Measurements from ENCODE around the gene SPRR2D. TPM values are rescaled to one million over a fixed set of nuclear protein-coding genes. Genes with fewer than 3 reads are reported as not detected.
"Not testable (repeated sequence)": the region's sequence is repeated elsewhere in the genome, so short reads cannot be mapped to it uniquely, and the experiment has no call there.

SPRR2D gene
- total RNA-seq, 1 donor from 2014 or later: not detected

DNA sequence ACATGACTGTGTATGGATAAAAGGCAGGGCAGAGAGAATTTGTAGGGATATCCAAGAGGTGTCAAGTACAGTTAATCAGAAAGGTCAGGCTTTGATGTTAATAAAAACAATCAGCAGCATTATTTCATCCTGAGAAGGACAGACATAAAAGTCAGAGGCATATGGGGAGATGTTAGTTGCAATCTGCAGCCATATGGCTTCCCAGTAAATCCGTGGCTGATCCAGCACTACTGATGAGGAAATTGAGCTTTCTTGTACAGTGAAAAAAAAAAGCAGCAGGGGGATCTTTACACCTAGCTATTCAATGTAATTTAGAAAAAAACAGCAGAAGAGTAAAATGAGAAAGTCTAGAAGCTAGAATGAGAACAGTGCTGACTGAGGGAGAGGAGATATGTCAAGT is 12.2 kb downstream of the SPRR2D start:
- Mint-ChIP-seq H3K27me3 (ENCODE audit: unreplicated experiment) (no peaks in the 10 kb centered on the region), H3K9me3 (ENCODE audit: unreplicated experiment) (no peaks in the 10 kb centered on the region), H3K27ac (ENCODE audit: unreplicated experiment) (no peak overlapping the region), H3K36me3 (ENCODE audit: low read depth, unreplicated experiment) (no peaks in the 10 kb centered on the region), H3K4me3 (ENCODE audit: unreplicated experiment) (no peak overlapping the region), H3K4me1 (ENCODE audit: unreplicated experiment) (peaks cover 8% of the 10 kb centered on the region)
- TF ChIP-seq, protein P1, sequence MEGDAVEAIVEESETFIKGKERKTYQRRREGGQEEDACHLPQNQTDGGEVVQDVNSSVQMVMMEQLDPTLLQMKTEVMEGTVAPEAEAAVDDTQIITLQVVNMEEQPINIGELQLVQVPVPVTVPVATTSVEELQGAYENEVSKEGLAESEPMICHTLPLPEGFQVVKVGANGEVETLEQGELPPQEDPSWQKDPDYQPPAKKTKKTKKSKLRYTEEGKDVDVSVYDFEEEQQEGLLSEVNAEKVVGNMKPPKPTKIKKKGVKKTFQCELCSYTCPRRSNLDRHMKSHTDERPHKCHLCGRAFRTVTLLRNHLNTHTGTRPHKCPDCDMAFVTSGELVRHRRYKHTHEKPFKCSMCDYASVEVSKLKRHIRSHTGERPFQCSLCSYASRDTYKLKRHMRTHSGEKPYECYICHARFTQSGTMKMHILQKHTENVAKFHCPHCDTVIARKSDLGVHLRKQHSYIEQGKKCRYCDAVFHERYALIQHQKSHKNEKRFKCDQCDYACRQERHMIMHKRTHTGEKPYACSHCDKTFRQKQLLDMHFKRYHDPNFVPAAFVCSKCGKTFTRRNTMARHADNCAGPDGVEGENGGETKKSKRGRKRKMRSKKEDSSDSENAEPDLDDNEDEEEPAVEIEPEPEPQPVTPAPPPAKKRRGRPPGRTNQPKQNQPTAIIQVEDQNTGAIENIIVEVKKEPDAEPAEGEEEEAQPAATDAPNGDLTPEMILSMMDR (IDR thresholded peaks at IDR 0.05; ENCODE audit: unreplicated experiment): no peak
- no peak for DNase-seq (ENCODE audit: low spot score)

DNA sequence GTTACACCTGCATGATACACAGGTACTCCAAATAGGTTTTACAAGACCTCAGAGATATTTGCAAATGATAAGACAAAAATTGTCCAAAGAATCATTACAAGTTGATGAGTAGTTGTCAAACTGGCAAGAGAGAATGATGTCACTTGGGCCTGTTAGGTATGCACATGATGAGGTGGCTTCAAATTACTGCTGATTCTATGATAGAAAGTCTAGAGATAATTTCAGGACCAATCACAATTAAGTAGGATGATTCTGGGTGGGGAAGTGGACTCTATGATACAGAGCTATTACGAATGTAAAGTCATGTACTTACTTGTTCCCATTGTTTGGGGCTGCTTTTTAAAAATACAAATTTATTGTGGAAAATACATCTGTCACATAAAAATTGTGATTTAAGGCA is 15.1 kb downstream of the SPRR2D start:
- Mint-ChIP-seq H3K27ac (ENCODE audit: unreplicated experiment) (no peak overlapping the region), H3K27me3 (ENCODE audit: unreplicated experiment) (no peaks in the 10 kb centered on the region), H3K9me3 (ENCODE audit: unreplicated experiment) (no peaks in the 10 kb centered on the region), H3K4me3 (ENCODE audit: unreplicated experiment) (no peak overlapping the region), H3K4me1 (ENCODE audit: unreplicated experiment) (peaks cover 8% of the 10 kb centered on the region), H3K36me3 (ENCODE audit: low read depth, unreplicated experiment) (no peaks in the 10 kb centered on the region)
- DNase-seq (ENCODE audit: low spot score): no peak
- TF ChIP-seq, protein P1 (IDR thresholded peaks at IDR 0.05; ENCODE audit: unreplicated experiment): no peak

DNA sequence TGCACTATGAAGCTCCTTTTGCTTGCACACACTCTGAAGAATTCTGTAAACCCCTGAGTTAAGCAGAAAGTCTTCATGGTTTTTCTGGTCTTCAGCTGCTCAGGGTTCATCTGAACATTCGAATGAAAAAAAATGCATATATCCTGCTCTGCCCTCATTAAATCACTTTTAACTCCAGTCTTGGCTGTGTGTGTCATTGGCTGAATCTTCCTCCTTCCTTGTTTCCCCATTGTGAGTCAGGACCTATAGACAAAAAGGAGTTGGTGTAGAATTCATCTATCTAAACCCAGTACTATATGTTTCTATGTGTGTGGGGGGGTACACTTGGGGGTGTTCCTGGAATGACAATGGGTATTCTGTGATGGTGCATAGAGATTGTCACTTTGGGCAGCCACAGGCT is 16.5 kb downstream of the SPRR2D start:
- Mint-ChIP-seq H3K36me3 (ENCODE audit: low read depth, unreplicated experiment) (no peaks in the 10 kb centered on the region), H3K27ac (ENCODE audit: unreplicated experiment) (no peak overlapping the region), H3K27me3 (ENCODE audit: unreplicated experiment) (no peaks in the 10 kb centered on the region), H3K4me3 (ENCODE audit: unreplicated experiment) (no peak overlapping the region), H3K9me3 (ENCODE audit: unreplicated experiment) (no peaks in the 10 kb centered on the region), H3K4me1 (ENCODE audit: unreplicated experiment) (peaks cover 8% of the 10 kb centered on the region)
- no peak for DNase-seq (ENCODE audit: low spot score)
- TF ChIP-seq, protein P1 (IDR thresholded peaks at IDR 0.05; ENCODE audit: unreplicated experiment): no peak

DNA sequence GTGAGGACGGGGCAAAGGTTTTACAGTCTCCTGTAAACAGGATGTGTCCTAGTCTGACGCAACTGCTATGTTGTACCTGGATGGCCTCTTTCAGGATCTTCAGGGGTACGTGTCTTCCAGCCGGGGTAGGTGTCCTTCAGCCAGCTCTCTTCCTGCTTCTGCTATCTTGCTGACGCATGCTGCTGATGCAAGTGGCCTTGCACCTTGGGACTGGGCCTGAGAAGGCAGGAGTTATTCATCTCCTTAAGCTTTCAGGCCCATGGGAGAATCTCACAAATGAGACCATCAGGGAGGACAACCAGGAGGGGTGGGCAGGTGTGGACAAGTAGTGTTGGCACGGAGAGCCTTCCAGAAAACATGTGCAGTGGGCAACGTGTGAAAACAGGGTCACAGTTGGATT is 17.8 kb downstream of the SPRR2D start:
- H3K27me3 Mint-ChIP-seq (ENCODE audit: unreplicated experiment): no peaks in the 10 kb centered on the region
- no peaks in the 10 kb centered on the region for H3K36me3 Mint-ChIP-seq (ENCODE audit: low read depth, unreplicated experiment)
- H3K9me3 Mint-ChIP-seq (ENCODE audit: unreplicated experiment): no peaks in the 10 kb centered on the region
- H3K4me1 Mint-ChIP-seq (ENCODE audit: unreplicated experiment): peaks cover 8% of the 10 kb centered on the region
- H3K27ac Mint-ChIP-seq (ENCODE audit: unreplicated experiment): no peak overlapping the region
- DNase-seq (ENCODE audit: low spot score): no peak
- TF ChIP-seq, protein P1 (IDR thresholded peaks at IDR 0.05; ENCODE audit: unreplicated experiment): no peak
- H3K4me3 Mint-ChIP-seq (ENCODE audit: unreplicated experiment): no peak overlapping the region

DNA sequence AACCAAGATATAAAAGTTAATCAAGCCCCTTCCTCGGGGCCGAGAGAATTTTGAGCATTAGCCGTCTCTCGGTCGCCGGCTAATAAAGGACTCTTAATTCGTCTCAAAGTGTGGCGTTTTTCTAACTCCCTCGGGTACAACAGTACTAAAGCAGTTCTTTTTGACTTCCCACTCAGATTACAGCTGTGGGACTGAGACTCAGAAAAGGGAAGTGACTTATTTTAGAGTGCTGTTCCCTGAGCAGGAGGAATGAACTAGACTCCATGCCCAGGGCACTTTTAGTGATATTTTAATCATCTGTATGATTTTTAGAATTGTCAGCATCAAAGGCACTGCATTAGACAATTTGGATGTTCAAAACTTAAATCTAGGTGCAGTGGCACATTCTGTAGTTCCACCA is 18.6 kb downstream of the SPRR2D start:
- not testable (repeated sequence) for H3K9me3 Mint-ChIP-seq (ENCODE audit: unreplicated experiment); H3K27ac Mint-ChIP-seq (ENCODE audit: unreplicated experiment); DNase-seq (ENCODE audit: low spot score); H3K4me3 Mint-ChIP-seq (ENCODE audit: unreplicated experiment); H3K36me3 Mint-ChIP-seq (ENCODE audit: low read depth, unreplicated experiment); H3K4me1 Mint-ChIP-seq (ENCODE audit: unreplicated experiment); H3K27me3 Mint-ChIP-seq (ENCODE audit: unreplicated experiment)

DNA sequence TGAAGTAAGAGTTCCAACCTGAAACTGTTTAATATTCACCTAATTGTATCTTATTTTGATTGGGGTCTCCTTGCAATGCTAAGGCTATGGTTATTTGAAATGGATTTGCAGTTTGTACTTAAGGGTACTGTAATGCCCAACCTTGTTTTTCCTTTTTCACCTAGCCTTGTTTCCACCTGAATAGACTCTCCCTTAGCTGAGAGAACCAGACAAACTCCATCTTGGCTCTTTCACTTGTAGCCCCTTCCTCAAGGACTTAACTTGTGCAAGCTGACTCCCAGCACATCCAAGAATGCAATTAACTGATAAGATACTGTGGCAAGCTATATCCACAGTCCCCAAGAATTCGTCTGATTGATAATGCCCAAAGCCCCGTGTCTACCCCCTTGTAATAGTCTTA is 19.1 kb downstream of the SPRR2D start:
- H3K36me3 Mint-ChIP-seq (ENCODE audit: low read depth, unreplicated experiment); H3K9me3 Mint-ChIP-seq (ENCODE audit: unreplicated experiment); H3K27me3 Mint-ChIP-seq (ENCODE audit: unreplicated experiment); H3K27ac Mint-ChIP-seq (ENCODE audit: unreplicated experiment); H3K4me1 Mint-ChIP-seq (ENCODE audit: unreplicated experiment); DNase-seq (ENCODE audit: low spot score); H3K4me3 Mint-ChIP-seq (ENCODE audit: unreplicated experiment): not testable (repeated sequence)

DNA sequence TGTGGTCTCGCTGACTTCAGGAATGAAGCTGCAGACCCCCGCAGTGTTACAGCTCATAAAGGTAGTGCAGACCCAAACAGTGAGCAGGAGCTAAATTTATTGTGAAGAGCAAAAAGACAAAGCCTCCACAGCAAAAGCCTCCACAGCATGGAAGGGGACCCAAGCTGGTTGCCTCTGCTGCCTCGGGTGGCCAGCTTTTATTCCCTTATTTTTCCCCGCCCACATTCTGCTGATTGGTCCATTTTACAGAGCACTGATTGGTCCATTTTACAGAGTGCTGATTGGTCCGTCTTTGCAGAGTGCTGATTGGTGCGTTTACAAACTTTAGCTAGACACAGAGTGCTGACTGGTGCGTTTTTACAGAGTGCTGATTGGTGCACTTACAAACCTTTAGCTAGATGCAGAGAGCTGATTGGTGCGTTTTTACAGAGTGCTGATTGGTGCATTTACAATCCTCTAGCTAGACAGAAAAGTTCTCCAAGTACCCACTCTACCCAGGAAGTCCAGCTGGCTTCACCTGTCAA is 29.6 kb downstream of the SPRR2D start:
- not testable (repeated sequence) for H3K4me1 Mint-ChIP-seq (ENCODE audit: unreplicated experiment); H3K9me3 Mint-ChIP-seq (ENCODE audit: unreplicated experiment); H3K27me3 Mint-ChIP-seq (ENCODE audit: unreplicated experiment); H3K36me3 Mint-ChIP-seq (ENCODE audit: low read depth, unreplicated experiment); H3K4me3 Mint-ChIP-seq (ENCODE audit: unreplicated experiment); DNase-seq (ENCODE audit: low spot score); H3K27ac Mint-ChIP-seq (ENCODE audit: unreplicated experiment)

Measured in endothelial cell (in vitro differentiated cells).